BLaER1 treated with 17β-estradiol and CSF1 and Interleukin-3, amounts not matched to agents 10 nM and 100 nM (cell line): ENCODE data around the gene PRDM10.
A peak's percentile ranks its signal among the peaks of the same experiment; 100 is the strongest.
"Not testable (repeated sequence)": the region's sequence is repeated elsewhere in the genome, so short reads cannot be mapped to it uniquely, and the experiment has no call there.

Experiments used
- H3K27ac ChIP-seq, 11 experiments: shearing (Covaris generic); formaldehyde crosslinking; 2 replicates each; pipeline ENCODE4 v1.8.1; 2022
- H3K27me3 ChIP-seq, 11 experiments: shearing (Covaris generic); formaldehyde crosslinking; 2 replicates each; pipeline ENCODE4 v1.8.1; 2022
- H3K36me3 ChIP-seq, 11 experiments: shearing (Covaris generic); formaldehyde crosslinking; 2 replicates each; pipeline ENCODE4 v1.8.1; 2022
- H3K4me1 ChIP-seq, 10 experiments: shearing (Covaris generic); formaldehyde crosslinking; 2 replicates each; pipeline ENCODE4 v1.8.1; 2022
- H3K4me2 ChIP-seq, 11 experiments: shearing (Covaris generic); formaldehyde crosslinking; 2 replicates each; pipeline ENCODE4 v1.8.1; 2022
- H3K4me3 ChIP-seq, 10 experiments: shearing (Covaris generic); formaldehyde crosslinking; 2 replicates each; pipeline ENCODE4 v1.8.1; 2022
- H3K9ac ChIP-seq, 11 experiments: shearing (Covaris generic); formaldehyde crosslinking; 2 replicates each; pipeline ENCODE4 v1.8.1; 2022
- H3K9me3 ChIP-seq, 11 experiments: shearing (Covaris generic); formaldehyde crosslinking; replicated peaks in 1 of 11; 2 replicates each; pipeline ENCODE4 v1.8.1; 2022
- H4K20me1 ChIP-seq, 11 experiments: shearing (Covaris generic); formaldehyde crosslinking; 2 replicates each; pipeline ENCODE4 v1.8.1; 2022
- Cebpa-rat ChIP-seq, 11 experiments: shearing (Covaris generic); IDR thresholded peaks; 2 replicates each; pipeline ENCODE4 v1.8.1; 2022

The PRDM10 gene

GRCh38 chr11:129976328-129976727, 26.3 kb downstream of the PRDM10 start:
- peaks cover 48 to 65% (median 59%) of the 10 kb centered on the region in 10 experiments for H3K4me1 ChIP-seq
- no peak overlapping the region for H3K9ac ChIP-seq
- no peaks in the 10 kb centered on the region for H3K27me3 ChIP-seq
- peak overlapping the region in 10 of 11 experiments; percentile 9 to 100 (median 98); a peak in 17 of 22 replicates for H3K27ac ChIP-seq
- H3K4me3 ChIP-seq, result no peak overlapping the region
- no peaks in the 10 kb centered on the region for H4K20me1 ChIP-seq
- peaks cover 0 to 14% (median 0%) of the 10 kb centered on the region in 11 experiments; a peak in 4 of 22 replicates for H3K36me3 ChIP-seq
- TF ChIP-seq Cebpa-rat (IDR thresholded peaks at IDR 0.05), result no peak
- H3K9me3 ChIP-seq, result peaks cover 0 to 3% (median under 1%) of the 10 kb centered on the region in 11 experiments; a peak in 7 of 22 replicates
- peak overlapping the region; percentile 14 to 98 (median 77); a peak in 18 of 22 replicates for H3K4me2 ChIP-seq

GRCh38 chr11:129975543-129975942, 27.1 kb downstream of the PRDM10 start:
- Histone ChIP-seq H4K20me1 (no peaks in the 10 kb centered on the region), H3K4me2 (peak overlapping the region in 10 of 11 experiments; percentile 18 to 98 (median 78); a peak in 17 of 22 replicates), H3K9me3 (peaks cover 0 to 10% (median 7%) of the 10 kb centered on the region in 11 experiments; a peak in 12 of 22 replicates), H3K9ac (no peak overlapping the region; a peak in 1 of 22 replicates), H3K27ac (peak overlapping the region in 10 of 11 experiments; percentile 9 to 100 (median 98); a peak in 18 of 22 replicates), H3K4me1 (peaks cover 51 to 73% (median 67%) of the 10 kb centered on the region in 10 experiments), H3K36me3 (peaks cover 0 to 22% (median 6%) of the 10 kb centered on the region in 11 experiments; a peak in 12 of 22 replicates), H3K4me3 (no peak overlapping the region), H3K27me3 (no peaks in the 10 kb centered on the region)
- no peak for TF ChIP-seq Cebpa-rat (IDR thresholded peaks at IDR 0.05)

GRCh38 chr11:129974672-129975071, 28.0 kb downstream of the PRDM10 start:
- peak overlapping the region; percentile 68 to 98 (median 85) for H3K4me2 ChIP-seq
- H4K20me1 ChIP-seq, result no peaks in the 10 kb centered on the region
- peaks cover 0 to 12% (median 7%) of the 10 kb centered on the region in 11 experiments; a peak in 12 of 22 replicates for H3K9me3 ChIP-seq
- peaks cover 60 to 81% (median 73%) of the 10 kb centered on the region in 10 experiments for H3K4me1 ChIP-seq
- peaks cover 0 to 23% (median 7%) of the 10 kb centered on the region in 11 experiments; a peak in 12 of 22 replicates for H3K36me3 ChIP-seq
- H3K9ac ChIP-seq, result peak overlapping the region in 8 of 11 experiments; percentile 9 to 92 (median 86); a peak in 11 of 22 replicates
- no peak for TF ChIP-seq Cebpa-rat (IDR thresholded peaks at IDR 0.05)
- H3K27ac ChIP-seq, result peak overlapping the region in 10 of 11 experiments; percentile 74 to 100 (median 98); a peak in 19 of 22 replicates
- peak overlapping the region in 1 of 10 experiments; percentile 29; a peak in 1 of 20 replicates for H3K4me3 ChIP-seq
- no peaks in the 10 kb centered on the region for H3K27me3 ChIP-seq

- TF ChIP-seq Cebpa-rat (IDR thresholded peaks at IDR 0.05), result no peak
- Histone ChIP-seq H3K4me1 (peaks cover 64 to 81% (median 75%) of the 10 kb centered on the region in 10 experiments), H3K9ac (peak overlapping the region in 8 of 11 experiments; percentile 78 to 94 (median 87); a peak in 14 of 22 replicates), H3K9me3 (peaks cover 0 to 12% (median 7%) of the 10 kb centered on the region in 11 experiments; a peak in 12 of 22 replicates), H3K27me3 (no peaks in the 10 kb centered on the region), H4K20me1 (no peaks in the 10 kb centered on the region), H3K4me2 (peak overlapping the region; percentile 68 to 98 (median 85)), H3K27ac (peak overlapping the region in 10 of 11 experiments; percentile 74 to 100 (median 98); a peak in 20 of 22 replicates), H3K36me3 (peaks cover 0 to 23% (median 7%) of the 10 kb centered on the region in 11 experiments; a peak in 11 of 22 replicates), H3K4me3 (0 out of 20 replicates have a peak overlapping the region, but pooled peaks of 1 of the 10 experiments have one; percentile 29)
These were observed 28.4 kb downstream of the PRDM10 start for GRCh38 chr11:129974237-129974636.

GRCh38 chr11:129973809-129974208, 28.8 kb downstream of the PRDM10 start:
- Histone ChIP-seq H3K9ac (peak overlapping the region in 9 of 11 experiments; percentile 73 to 94 (median 86); a peak in 18 of 22 replicates), H3K4me2 (peak overlapping the region; percentile 68 to 98 (median 85)), H3K36me3 (peaks cover 0 to 23% (median 7%) of the 10 kb centered on the region in 11 experiments; a peak in 11 of 22 replicates), H3K9me3 (peaks cover 0 to 12% (median 7%) of the 10 kb centered on the region in 11 experiments; a peak in 12 of 22 replicates), H3K27me3 (no peaks in the 10 kb centered on the region), H4K20me1 (no peaks in the 10 kb centered on the region), H3K27ac (peak overlapping the region in 10 of 11 experiments; percentile 74 to 100 (median 98); a peak in 20 of 22 replicates), H3K4me1 (peaks cover 69 to 82% (median 77%) of the 10 kb centered on the region in 10 experiments), H3K4me3 (peak overlapping the region in 1 of 10 experiments; percentile 6; a peak in 2 of 20 replicates)
- no peak for TF ChIP-seq Cebpa-rat (IDR thresholded peaks at IDR 0.05)

GRCh38 chr11:129973068-129973467, 29.6 kb downstream of the PRDM10 start:
- peak overlapping the region; percentile 64 to 94 (median 85) for H3K9ac ChIP-seq
- peak in 7 of 11 experiments; percentile 44 to 96 (median 92); a peak in 12 of 22 replicates for TF ChIP-seq Cebpa-rat (IDR thresholded peaks at IDR 0.05)
- H3K9me3 ChIP-seq, result peaks cover 0 to 12% (median 7%) of the 10 kb centered on the region in 11 experiments; a peak in 12 of 22 replicates
- peaks cover 76 to 89% (median 84%) of the 10 kb centered on the region in 10 experiments for H3K4me1 ChIP-seq
- peak overlapping the region; percentile 68 to 98 (median 85) for H3K4me2 ChIP-seq
- H3K27ac ChIP-seq, result peak overlapping the region; percentile 56 to 100 (median 97); a peak in 21 of 22 replicates
- no peaks in the 10 kb centered on the region for H3K27me3 ChIP-seq
- peaks cover 0 to 18% (median 7%) of the 10 kb centered on the region in 11 experiments; a peak in 10 of 22 replicates for H3K36me3 ChIP-seq
- H3K4me3 ChIP-seq, result peak overlapping the region in 8 of 10 experiments; percentile 5 to 53 (median 32); a peak in 8 of 20 replicates
- H4K20me1 ChIP-seq, result no peaks in the 10 kb centered on the region

GRCh38 chr11:129972611-129973010, 30.0 kb downstream of the PRDM10 start:
- Histone ChIP-seq H3K9me3 (peaks cover 0 to 12% (median 7%) of the 10 kb centered on the region in 11 experiments; a peak in 12 of 22 replicates), H3K4me1 (peaks cover 76 to 94% (median 89%) of the 10 kb centered on the region in 10 experiments), H3K4me3 (peak overlapping the region in 8 of 10 experiments; percentile 5 to 53 (median 32); a peak in 10 of 20 replicates), H3K9ac (peak overlapping the region; percentile 64 to 94 (median 85)), H3K36me3 (peaks cover 0 to 18% (median 7%) of the 10 kb centered on the region in 11 experiments; a peak in 10 of 22 replicates), H4K20me1 (no peaks in the 10 kb centered on the region), H3K27me3 (no peaks in the 10 kb centered on the region), H3K27ac (peak overlapping the region; percentile 56 to 100 (median 97); a peak in 21 of 22 replicates), H3K4me2 (peak overlapping the region; percentile 68 to 98 (median 85))
- no peak for TF ChIP-seq Cebpa-rat (IDR thresholded peaks at IDR 0.05)

- H3K36me3 ChIP-seq, result peaks cover 0 to 18% (median 7%) of the 10 kb centered on the region in 11 experiments; a peak in 10 of 22 replicates
- peak overlapping the region; percentile 56 to 100 (median 97); a peak in 21 of 22 replicates for H3K27ac ChIP-seq
- H3K9ac ChIP-seq, result peak overlapping the region; percentile 64 to 94 (median 85)
- H3K9me3 ChIP-seq, result peaks cover 0 to 12% (median 7%) of the 10 kb centered on the region in 11 experiments; a peak in 12 of 22 replicates
- H3K27me3 ChIP-seq, H4K20me1 ChIP-seq: not testable (repeated sequence)
- peak overlapping the region; percentile 68 to 98 (median 85) for H3K4me2 ChIP-seq
- H3K4me3 ChIP-seq, result peak overlapping the region in 3 of 10 experiments; percentile 16 to 40 (median 37); a peak in 1 of 20 replicates
- peaks cover 76 to 100% (median 96%) of the 10 kb centered on the region in 10 experiments for H3K4me1 ChIP-seq
These were observed 30.8 kb downstream of the PRDM10 start for GRCh38 chr11:129971856-129972255.
